K562 (cell line): ENCODE measurements around the gene SDK1. TPM values are rescaled to one million over a fixed set of nuclear protein-coding genes. Genes with fewer than 3 reads are reported as not detected.

ENCODE experiments used
- ATAC-seq: fragments of 200-7000 bp; cut with Tn5 transposase; 3 replicates; pipeline ENCODE4 v1.9.1; 2020; ENCODE audit warnings: moderate library complexity
- BruUV-seq: library from RNA; stranded (reverse); fragments of 400-500 nt; replicated peaks from 2 replicates; lab custom pipeline; 2021; lab: Mats Ljungman, UMichigan
- CTCF ChIA-PET: fragments of 300-600 bp; formaldehyde crosslinking; extraction: SDS; loops from one replicate; lab custom pipeline; 2021; ENCODE audit warnings: low intra/inter-chr PET ratio; lab: Yijun Ruan, JAX
- POLR2A ChIA-PET: fragments of 300-600, 350-650 bp; sonication (Branson Sonifier 250); formaldehyde crosslinking; extraction: SDS; loops from one replicate; lab custom pipeline; 2021; ENCODE audit warnings: antibody characterized with exemption, inconsistent platforms; lab: Yijun Ruan, JAX
- DNase-seq, 4 experiments: peaks; one replicate each; pipeline versions ENCODE4 v3.0.0 to v3.0.0-alpha.2; 2011 to 2018; ENCODE audit warnings: low spot score in 3 of 4, mixed read lengths in 3 of 4; ENCODE audit errors: extremely low read depth in 1 of 4
- FAIRE-seq: peaks from 2 replicates; lab custom pipeline; 2011; peaks lifted over from hg19 to GRCh38; lab: Jason Lieb, UNC
- H2AFZ ChIP-seq: 2 replicates; pipeline ENCODE4 v1.6.0; 2011; ENCODE audit warnings: low read depth, low read length, control low read depth, inconsistent platforms
- H3K27ac ChIP-seq: fragments of 200-600 bp; 3 replicates; pipeline ENCODE4 v1.8.0; 2011; ENCODE audit warnings: low read depth, mild to moderate bottlenecking, control low read depth, inconsistent platforms, low read length, moderate library complexity, mixed read lengths; ENCODE audit errors: extremely low read depth
- H3K27me3 ChIP-seq, 2 experiments: fragments of 300-600 bp in 1 of 2; 2 replicates in 1 of 2; 3 replicates in 1 of 2; pipeline versions ENCODE4 v1.6.0 to v1.8.0; 2011; ENCODE audit warnings: inconsistent platforms in 2 of 2, low read length in 2 of 2, mild to moderate bottlenecking in 1 of 2, mixed read lengths in 1 of 2, moderate library complexity in 1 of 2; ENCODE audit not compliant: control insufficient read depth in 2 of 2, insufficient read depth in 2 of 2
- H3K36me3 ChIP-seq: fragments of 300-600 bp; 3 replicates; pipeline ENCODE4 v1.8.0; 2011; ENCODE audit warnings: mild to moderate bottlenecking, low read length, inconsistent platforms; ENCODE audit not compliant: control insufficient read depth, insufficient read depth
- H3K4me1 ChIP-seq, 2 experiments: fragments of 200-600 bp in 1 of 2; replicated peaks in 1 of 2; 2 replicates in 1 of 2; 3 replicates in 1 of 2; pipeline versions ENCODE4 v1.5.1 to v1.8.0; 2011; ENCODE audit warnings: inconsistent platforms in 2 of 2, low read length in 2 of 2, mild to moderate bottlenecking in 1 of 2, mixed read lengths in 1 of 2, moderate library complexity in 1 of 2; ENCODE audit not compliant: control insufficient read depth in 2 of 2, insufficient read depth in 2 of 2
- H3K4me2 ChIP-seq: 2 replicates; pipeline ENCODE4 v1.6.1; 2011; ENCODE audit warnings: low read length, control low read depth, inconsistent platforms, mixed read lengths; ENCODE audit not compliant: insufficient read depth
- H3K4me3 ChIP-seq: fragments of 200-600 bp; sonication (generic), shearing (Covaris generic); 2 replicates; pipeline ENCODE4 v1.5.1; 2016; ENCODE audit warnings: control low read depth, inconsistent platforms
- H3K79me2 ChIP-seq: fragments of 200-600 bp; 3 replicates; pipeline ENCODE4 v1.8.0; 2011; ENCODE audit warnings: low read length, inconsistent platforms; ENCODE audit not compliant: control insufficient read depth, insufficient read depth
- H3K9ac ChIP-seq, 2 experiments: 2 replicates each; pipeline versions ENCODE4 v1.6.0 to v1.6.1; 2011; ENCODE audit warnings: low read depth in 2 of 2, low read length in 2 of 2, control low read depth in 1 of 2, inconsistent platforms in 1 of 2, mild to moderate bottlenecking in 1 of 2, mixed read lengths in 1 of 2; ENCODE audit not compliant: insufficient read depth in 1 of 2
- H3K9me1 ChIP-seq: one replicate; pipeline ENCODE4 v1.6.0; 2011; ENCODE audit warnings: inconsistent platforms, mild to moderate bottlenecking, low read length, moderate library complexity; ENCODE audit not compliant: control insufficient read depth, insufficient read depth
- H3K9me3 ChIP-seq: replicated peaks from 2 replicates; pipeline ENCODE4 v1.5.1; 2011; ENCODE audit warnings: low read depth, low read length, inconsistent platforms; ENCODE audit not compliant: control insufficient read depth, insufficient read depth
- H4K20me1 ChIP-seq: replicated peaks from 2 replicates; pipeline ENCODE4 v1.6.1; 2011; ENCODE audit warnings: low read length, inconsistent platforms, mixed read lengths; ENCODE audit not compliant: control insufficient read depth, insufficient read depth
- HLTF ChIP-seq: fragments of 450-650 bp; IDR thresholded peaks from 2 replicates; pipeline ENCODE4 v1.6.1; 2016
- KLF10 ChIP-seq: fragments of 250-450 bp; sonication (Bioruptor Pico); IDR thresholded peaks from 2 replicates; pipeline ENCODE4 v1.6.1; 2021; ENCODE audit warnings: matching md5 sums
- MECOM ChIP-seq: fragments of 250-450 bp; sonication (Bioruptor Pico); IDR thresholded peaks from 2 replicates; pipeline ENCODE4 v1.8.0; 2022; ENCODE audit warnings: inconsistent platforms
- NELFE ChIP-seq: IDR thresholded peaks from 2 replicates; pipeline ENCODE4 v1.6.1; 2011; ENCODE audit warnings: mild to moderate bottlenecking; ENCODE audit not compliant: insufficient read depth, insufficient read length
- ZNF324 ChIP-seq: fragments of 250-450 bp; sonication (Bioruptor Pico); IDR thresholded peaks from 2 replicates; pipeline ENCODE4 v1.4.0; 2020; ENCODE audit warnings: mild to moderate bottlenecking
- ZNF740 ChIP-seq, 3 experiments: fragments of 200-800 bp in 1 of 3; sonication (Bioruptor generic) in 1 of 3; sonication (generic) in 1 of 3; formaldehyde crosslinking in 1 of 3; IDR thresholded peaks; 2 replicates each; pipeline versions ENCODE4 v1.6.1 to v1.8.0; 2016 to 2022; ENCODE audit warnings: mild to moderate bottlenecking in 2 of 3, missing compliant biosample characterization in 2 of 3, missing genetic modification characterization in 2 of 3, missing genetic modification reagents in 1 of 3
- ZNF79 ChIP-seq: fragments of 250-450 bp; sonication (Bioruptor Pico); IDR thresholded peaks from 2 replicates; pipeline ENCODE4 v1.4.0; 2020; ENCODE audit warnings: low read depth, mild to moderate bottlenecking, moderate library complexity
- WGBS: fragments of 100-300 bp; shearing (Covaris generic); methylation state at CpG from one replicate; pipeline ENCODE4 v1.1.6; 2016; ENCODE audit warnings: low coverage, mixed read lengths; ENCODE audit not compliant: insufficient coverage; ENCODE audit errors: missing lambda C conversion rate; 5-methylcytosine and 5-hydroxymethylcytosine counted together
- in situ Hi-C: fragments of 300-500 bp; cut with MboI; formaldehyde crosslinking; loops from 4 replicates; pipeline ENCODE4 v1.15.0; 2018; ENCODE audit warnings: inconsistent platforms, mixed read lengths
- intact Hi-C: fragments of 100-400 bp; cut with micrococcal nuclease; formaldehyde crosslinking; loops from 2 replicates; pipeline ENCODE4 v1.14.2; 2022
- polyA plus RNA-seq, 8 experiments: library from polyadenylated mRNA; depleted of rRNA in 4 of 8; stranded (reverse) in 5 of 8; unstranded in 3 of 8; fragments of >200 nt; fragmentation: Nextera tagmentation in 2 of 8; fragmentation: Illumina TruSeq in 1 of 8; extraction: Ambion mirVana in 2 of 8; extraction: Trizol in 1 of 8; gene quantifications; 2 replicates each; pipeline versions ENCODE4 v1.2.1 to v1.2.3, GENCODE V29; 2011 to 2014; ENCODE audit warnings: inconsistent platforms in 1 of 8, missing spikeins in 1 of 8
- total RNA-seq, 7 experiments: library from RNA; depleted of rRNA in 6 of 7; stranded (reverse); fragments of >200 nt in 6 of 7; fragmentation: Illumina TruSeq in 2 of 7; extraction: Trizol in 2 of 7; gene quantifications; 2 replicates each; pipeline versions ENCODE4 v1.2.1 to v1.2.3, GENCODE V29; 2011 to 2021; ENCODE audit warnings: low replicate concordance in 1 of 7
- TF ChIP-seq, protein P1 (sequence below): fragments of 450-650 bp; formaldehyde crosslinking; IDR thresholded peaks from 2 replicates; pipeline ENCODE4 v1.4.0; 2020; ENCODE audit warnings: mild to moderate bottlenecking, moderate library complexity
- TF ChIP-seq, protein P2 (sequence below): fragments of 450-650 bp; IDR thresholded peaks from 2 replicates; pipeline ENCODE4 v1.6.1; 2018; ENCODE audit not compliant: partially characterized antibody
- TF ChIP-seq, protein P3 (sequence below): fragments of 250-450 bp; sonication (Bioruptor Pico); IDR thresholded peaks from 2 replicates; pipeline ENCODE4 v1.4.0; 2020; ENCODE audit warnings: mild to moderate bottlenecking, moderate library complexity, borderline replicate concordance

SDK1 gene
- total and polyA plus RNA-seq, 9 of the 15 experiments (the other 6 are each of a cell fraction or from before 2014, with no cell fraction given): 0.16 TPM; not detected in 8

DNA sequence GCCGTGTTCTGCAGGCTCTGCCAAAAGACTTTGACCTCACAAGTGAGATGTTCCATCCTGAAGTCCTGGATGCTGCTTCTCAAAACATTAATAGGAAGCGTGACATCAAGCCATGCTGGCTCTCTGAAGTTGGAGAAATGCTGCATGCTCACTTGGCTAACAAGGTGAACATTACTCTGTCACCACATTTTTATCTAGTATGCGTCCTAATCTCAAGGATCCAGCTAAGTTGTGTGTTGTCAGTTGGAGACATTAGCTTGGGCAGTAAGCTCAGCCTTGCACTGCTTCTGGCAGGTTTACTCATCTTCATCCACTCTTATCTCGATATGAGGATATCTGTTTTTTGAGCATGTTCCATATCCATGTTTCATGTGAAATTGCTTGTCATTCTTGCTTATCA is 165.2 kb downstream of the SDK1 start:
- Histone ChIP-seq H3K27me3 (peaks cover 2 to 5% of the 10 kb centered on the region in 2 experiments; a peak in 1 of 5 replicates), H3K27ac (no peak overlapping the region), H2AFZ (no peak overlapping the region), H3K4me1 (no peaks in the 10 kb centered on the region), H3K36me3 (no peaks in the 10 kb centered on the region), H3K4me3 (no peak overlapping the region), H3K79me2 (no peaks in the 10 kb centered on the region), H3K4me2 (no peak overlapping the region), H3K9ac (no peak overlapping the region), H3K9me1 (no peaks in the 10 kb centered on the region), H3K9me3 (no peaks in the 10 kb centered on the region), H4K20me1 (no peaks in the 10 kb centered on the region)
- 1% methylated on average over 4 of the region's 4 CpGs for WGBS
- FAIRE-seq (no peak), DNase-seq (no peak), ATAC-seq (no peak)
- BruUV-seq: no TSS peak
- in situ Hi-C loops (no loop called here), intact Hi-C loops (no loop called here)
- ChIA-PET POLR2A (no interaction called here), CTCF (no interaction called here)
- no peak for TF ChIP-seq ZNF79 (CRISPR knock-in tag)
- TF ChIP-seq ZNF740 (CRISPR knock-in tag; IDR thresholded peaks at IDR 0.05): no peak
- no peak for TF ChIP-seq ZNF740 (tag; IDR thresholded peaks at IDR 0.05)
- no peak for TF ChIP-seq NELFE
- TF ChIP-seq, protein P1, sequence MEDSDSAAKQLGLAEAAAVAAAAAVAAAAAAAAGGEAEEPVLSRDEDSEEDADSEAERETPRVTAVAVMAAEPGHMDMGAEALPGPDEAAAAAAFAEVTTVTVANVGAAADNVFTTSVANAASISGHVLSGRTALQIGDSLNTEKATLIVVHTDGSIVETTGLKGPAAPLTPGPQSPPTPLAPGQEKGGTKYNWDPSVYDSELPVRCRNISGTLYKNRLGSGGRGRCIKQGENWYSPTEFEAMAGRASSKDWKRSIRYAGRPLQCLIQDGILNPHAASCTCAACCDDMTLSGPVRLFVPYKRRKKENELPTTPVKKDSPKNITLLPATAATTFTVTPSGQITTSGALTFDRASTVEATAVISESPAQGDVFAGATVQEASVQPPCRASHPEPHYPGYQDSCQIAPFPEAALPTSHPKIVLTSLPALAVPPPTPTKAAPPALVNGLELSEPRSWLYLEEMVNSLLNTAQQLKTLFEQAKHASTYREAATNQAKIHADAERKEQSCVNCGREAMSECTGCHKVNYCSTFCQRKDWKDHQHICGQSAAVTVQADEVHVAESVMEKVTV (CRISPR knock-in tag): no peak
- no peak for TF ChIP-seq ZNF324 (CRISPR knock-in tag)
- TF ChIP-seq MECOM (CRISPR knock-in tag): no peak
- TF ChIP-seq, protein P2, sequence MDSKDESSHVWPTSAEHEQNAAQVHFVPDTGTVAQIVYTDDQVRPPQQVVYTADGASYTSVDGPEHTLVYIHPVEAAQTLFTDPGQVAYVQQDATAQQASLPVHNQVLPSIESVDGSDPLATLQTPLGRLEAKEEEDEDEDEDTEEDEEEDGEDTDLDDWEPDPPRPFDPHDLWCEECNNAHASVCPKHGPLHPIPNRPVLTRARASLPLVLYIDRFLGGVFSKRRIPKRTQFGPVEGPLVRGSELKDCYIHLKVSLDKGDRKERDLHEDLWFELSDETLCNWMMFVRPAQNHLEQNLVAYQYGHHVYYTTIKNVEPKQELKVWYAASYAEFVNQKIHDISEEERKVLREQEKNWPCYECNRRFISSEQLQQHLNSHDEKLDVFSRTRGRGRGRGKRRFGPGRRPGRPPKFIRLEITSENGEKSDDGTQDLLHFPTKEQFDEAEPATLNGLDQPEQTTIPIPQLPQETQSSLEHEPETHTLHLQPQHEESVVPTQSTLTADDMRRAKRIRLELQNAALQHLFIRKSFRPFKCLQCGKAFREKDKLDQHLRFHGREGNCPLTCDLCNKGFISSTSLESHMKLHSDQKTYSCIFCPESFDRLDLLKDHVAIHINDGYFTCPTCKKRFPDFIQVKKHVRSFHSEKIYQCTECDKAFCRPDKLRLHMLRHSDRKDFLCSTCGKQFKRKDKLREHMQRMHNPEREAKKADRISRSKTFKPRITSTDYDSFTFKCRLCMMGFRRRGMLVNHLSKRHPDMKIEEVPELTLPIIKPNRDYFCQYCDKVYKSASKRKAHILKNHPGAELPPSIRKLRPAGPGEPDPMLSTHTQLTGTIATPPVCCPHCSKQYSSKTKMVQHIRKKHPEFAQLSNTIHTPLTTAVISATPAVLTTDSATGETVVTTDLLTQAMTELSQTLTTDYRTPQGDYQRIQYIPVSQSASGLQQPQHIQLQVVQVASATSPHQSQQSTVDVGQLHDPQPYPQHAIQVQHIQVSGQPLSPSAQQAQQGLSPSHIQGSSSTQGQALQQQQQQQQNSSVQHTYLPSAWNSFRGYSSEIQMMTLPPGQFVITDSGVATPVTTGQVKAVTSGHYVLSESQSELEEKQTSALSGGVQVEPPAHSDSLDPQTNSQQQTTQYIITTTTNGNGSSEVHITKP: no peak
- TF ChIP-seq, protein P3, sequence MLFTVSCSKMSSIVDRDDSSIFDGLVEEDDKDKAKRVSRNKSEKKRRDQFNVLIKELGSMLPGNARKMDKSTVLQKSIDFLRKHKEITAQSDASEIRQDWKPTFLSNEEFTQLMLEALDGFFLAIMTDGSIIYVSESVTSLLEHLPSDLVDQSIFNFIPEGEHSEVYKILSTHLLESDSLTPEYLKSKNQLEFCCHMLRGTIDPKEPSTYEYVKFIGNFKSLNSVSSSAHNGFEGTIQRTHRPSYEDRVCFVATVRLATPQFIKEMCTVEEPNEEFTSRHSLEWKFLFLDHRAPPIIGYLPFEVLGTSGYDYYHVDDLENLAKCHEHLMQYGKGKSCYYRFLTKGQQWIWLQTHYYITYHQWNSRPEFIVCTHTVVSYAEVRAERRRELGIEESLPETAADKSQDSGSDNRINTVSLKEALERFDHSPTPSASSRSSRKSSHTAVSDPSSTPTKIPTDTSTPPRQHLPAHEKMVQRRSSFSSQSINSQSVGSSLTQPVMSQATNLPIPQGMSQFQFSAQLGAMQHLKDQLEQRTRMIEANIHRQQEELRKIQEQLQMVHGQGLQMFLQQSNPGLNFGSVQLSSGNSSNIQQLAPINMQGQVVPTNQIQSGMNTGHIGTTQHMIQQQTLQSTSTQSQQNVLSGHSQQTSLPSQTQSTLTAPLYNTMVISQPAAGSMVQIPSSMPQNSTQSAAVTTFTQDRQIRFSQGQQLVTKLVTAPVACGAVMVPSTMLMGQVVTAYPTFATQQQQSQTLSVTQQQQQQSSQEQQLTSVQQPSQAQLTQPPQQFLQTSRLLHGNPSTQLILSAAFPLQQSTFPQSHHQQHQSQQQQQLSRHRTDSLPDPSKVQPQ (CRISPR knock-in tag): no peak
- TF ChIP-seq KLF10 (CRISPR knock-in tag): no peak
- TF ChIP-seq HLTF: no peak
